Activated CD8-positive, alpha-beta memory T cell treated with anti-CD3 and anti-CD28 coated beads for 4 hours (primary cell): ENCODE results near the gene GPC3.
"Not testable (repeated sequence)": the region's sequence is repeated elsewhere in the genome, so short reads cannot be mapped to it uniquely, and the experiment has no call there.

Experiments
- DNase-seq, 2 donors: peaks; one replicate each; pipeline ENCODE4 v3.0.0-alpha.2; 2020; ENCODE audit warnings: low read depth in 2 of 2

The GPC3 gene

GRCh38 chrX:133888084-133888483 lies 97.3 kb downstream of the GPC3 start:
- not testable (repeated sequence) for DNase-seq

DNA sequence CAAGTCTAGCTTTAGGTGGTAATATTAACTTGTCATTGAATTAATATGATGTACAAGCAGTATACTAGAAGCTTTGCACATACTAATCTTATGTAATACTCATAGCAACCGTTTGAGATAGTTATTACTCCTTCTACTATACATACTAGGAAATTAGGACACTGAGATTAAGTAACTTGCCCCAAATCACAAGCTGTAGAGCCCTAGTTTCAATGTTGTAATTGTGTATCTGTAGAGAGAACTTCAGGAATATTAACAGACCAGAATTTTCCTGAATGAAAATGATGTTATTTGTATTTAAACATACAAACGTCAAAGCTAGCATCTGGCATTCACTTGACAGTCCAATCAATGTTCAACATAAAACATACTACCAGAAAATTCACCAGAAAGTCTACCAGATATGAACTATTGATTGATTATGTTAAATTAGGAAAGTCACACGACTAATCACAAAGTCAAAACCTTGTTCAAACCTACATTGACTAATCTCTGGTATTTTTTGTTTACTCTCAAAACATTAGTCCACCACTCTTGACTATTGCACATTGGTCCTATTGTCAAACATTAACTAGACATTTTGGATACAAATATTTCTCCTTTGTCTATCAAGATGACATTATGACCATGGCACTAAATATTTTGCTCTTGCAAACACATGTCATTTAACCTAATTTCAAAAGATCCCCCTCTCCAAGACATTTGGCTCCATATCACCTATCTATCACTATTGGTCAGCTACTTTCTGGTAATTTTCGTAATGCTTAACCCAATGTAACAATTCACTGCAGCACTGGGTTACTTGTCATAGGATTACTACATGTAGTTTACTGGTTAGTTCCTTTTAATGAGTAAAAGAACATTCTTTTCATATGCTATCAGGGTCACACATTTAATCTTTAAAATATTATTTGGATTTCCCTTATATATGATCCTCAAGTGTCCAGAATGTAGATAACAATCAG lies 100.7 kb downstream of the GPC3 start:
- DNase-seq = no peak

DNA sequence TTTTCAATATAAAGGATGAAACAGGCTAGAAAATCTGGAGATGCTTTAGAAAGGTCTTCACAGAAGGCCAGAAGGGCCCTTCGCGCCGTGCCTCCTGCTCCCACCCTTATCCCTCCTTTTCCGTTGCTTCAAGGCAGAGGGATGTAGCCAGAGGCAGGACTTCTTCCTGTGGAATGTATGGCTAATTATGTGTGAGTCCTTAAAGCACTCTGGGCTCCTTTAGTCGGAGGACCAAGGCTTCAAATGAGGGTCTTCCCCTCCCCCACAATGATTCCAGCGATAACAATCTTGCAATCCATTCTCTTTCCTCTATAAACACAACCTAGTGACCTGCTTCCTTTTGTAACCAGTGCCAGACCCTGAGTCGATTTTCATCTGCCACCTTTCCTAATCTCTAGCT lies 103.5 kb downstream of the GPC3 start:
- no peak for DNase-seq

GRCh38 chrX:133881007-133881406 lies 104.4 kb downstream of the GPC3 start:
- DNase-seq = no peak

GRCh38 chrX:133880032-133880443 lies 105.4 kb downstream of the GPC3 start:
- no peak for DNase-seq

GRCh38 chrX:133878710-133879109 lies 106.7 kb downstream of the GPC3 start:
- no peak for DNase-seq

- DNase-seq = no peak
Measured at GRCh38 chrX:133876646-133877045, 108.7 kb downstream of the GPC3 start.

DNA sequence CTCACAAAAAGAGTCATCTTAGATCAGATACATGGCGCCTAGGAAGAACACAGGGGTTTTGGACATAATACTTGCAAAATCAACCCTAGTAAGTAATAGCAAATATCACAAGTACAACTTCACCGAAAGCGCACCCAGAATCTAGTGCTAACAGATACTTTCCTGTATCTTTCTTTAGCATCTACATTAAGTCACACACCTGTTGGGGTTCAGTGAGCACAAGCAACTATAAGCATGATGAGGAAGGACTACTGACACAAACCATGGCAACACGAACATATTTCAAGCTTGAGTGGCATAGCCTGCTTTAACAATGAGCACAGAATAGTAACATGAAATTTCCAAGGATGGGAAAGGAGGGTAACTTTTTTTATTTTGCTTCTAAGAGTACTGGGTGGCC lies 116.1 kb downstream of the GPC3 start:
- DNase-seq = no peak

GRCh38 chrX:133868682-133869081 lies 116.7 kb downstream of the GPC3 start:
- no peak for DNase-seq

- no peak for DNase-seq
Measured at GRCh38 chrX:133868250-133868649, 117.1 kb downstream of the GPC3 start.

- no peak for DNase-seq
Measured at GRCh38 chrX:133865761-133866471, 119.5 kb downstream of the GPC3 start.

DNA sequence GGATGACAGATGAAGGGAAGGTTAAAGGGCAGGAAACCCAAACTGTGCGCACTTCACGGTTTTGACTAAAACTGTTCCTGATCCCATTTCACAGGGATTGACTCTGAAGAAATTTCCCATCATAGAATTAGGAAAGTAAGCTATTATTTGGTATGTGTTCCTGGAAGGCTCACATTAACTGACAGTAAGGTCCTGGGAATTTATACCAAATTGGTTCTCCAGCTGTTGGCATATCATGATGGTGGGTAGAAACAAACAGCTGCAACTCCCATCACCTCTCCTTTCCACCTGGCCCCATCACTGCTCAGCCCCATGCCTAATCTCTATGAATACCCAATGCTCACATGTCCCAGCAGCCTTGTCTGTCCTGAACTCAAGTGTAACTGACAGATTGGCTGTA lies 121.2 kb downstream of the GPC3 start:
- DNase-seq = no peak

DNA sequence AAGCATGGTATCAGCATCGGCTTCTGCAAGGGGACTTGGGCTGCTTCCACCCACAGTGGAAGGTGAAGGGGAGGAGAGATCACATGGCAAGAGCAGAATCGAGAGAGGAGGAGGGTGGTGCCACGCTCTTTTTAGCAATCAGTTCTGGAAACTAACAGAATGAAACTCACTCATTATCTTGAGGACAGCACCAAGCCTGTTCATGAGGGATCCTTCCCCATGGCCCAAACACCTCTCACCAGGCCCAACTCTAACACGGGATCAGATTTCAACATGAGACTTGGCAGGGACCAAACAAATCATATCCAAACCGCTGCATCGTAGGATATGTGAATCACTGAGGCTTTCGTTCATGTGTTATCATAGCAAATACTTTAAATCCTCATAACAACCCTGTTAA lies 125.5 kb downstream of the GPC3 start:
- no peak for DNase-seq

DNA sequence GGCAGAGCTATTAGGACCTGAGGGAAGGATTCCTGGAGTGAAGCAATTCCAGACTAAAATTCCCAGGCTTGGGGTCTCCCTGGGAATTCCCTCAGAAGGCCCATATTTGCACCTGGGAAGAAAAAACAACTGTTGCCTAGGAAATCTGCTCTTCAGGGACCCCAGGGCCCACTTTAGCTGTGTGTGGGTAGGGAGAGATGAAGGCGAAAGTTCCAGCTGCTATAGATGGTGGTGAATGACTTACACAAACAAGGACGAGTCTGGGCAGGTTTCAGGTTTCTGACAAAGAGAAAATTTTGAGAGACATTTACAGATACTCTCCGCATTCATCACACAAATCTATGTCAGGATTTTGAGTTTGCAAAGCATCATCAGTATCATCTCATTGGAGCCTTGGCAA lies 126.1 kb downstream of the GPC3 start:
- no peak for DNase-seq

GRCh38 chrX:133857640-133858269 lies 127.6 kb downstream of the GPC3 start:
- no peak for DNase-seq

DNA sequence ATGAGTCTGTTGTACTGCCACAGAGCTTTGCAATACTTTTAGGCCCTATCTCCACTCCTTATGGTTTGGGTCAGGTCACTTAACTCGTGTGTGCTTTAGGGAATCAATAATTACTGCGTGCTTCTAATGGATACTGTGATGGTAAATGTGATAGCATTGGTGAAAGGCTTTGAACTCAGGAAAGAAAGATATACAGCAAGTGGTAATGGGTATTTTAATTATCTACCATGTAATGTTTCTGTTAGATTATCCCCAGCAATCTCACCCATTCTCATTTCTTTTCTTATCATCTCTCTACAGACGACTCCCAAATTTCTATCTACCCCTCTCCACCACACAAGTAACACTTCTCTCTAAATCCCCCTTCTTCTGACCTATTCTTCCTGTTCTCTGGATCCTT lies 128.6 kb downstream of the GPC3 start:
- no peak for DNase-seq

- DNase-seq = no peak
Measured at GRCh38 chrX:133854290-133854689, 131.1 kb downstream of the GPC3 start.

- DNase-seq = no peak
Measured at GRCh38 chrX:133852837-133853356, 132.5 kb downstream of the GPC3 start.

- no peak for DNase-seq
Measured at GRCh38 chrX:133852401-133852800, 133.0 kb downstream of the GPC3 start.

DNA sequence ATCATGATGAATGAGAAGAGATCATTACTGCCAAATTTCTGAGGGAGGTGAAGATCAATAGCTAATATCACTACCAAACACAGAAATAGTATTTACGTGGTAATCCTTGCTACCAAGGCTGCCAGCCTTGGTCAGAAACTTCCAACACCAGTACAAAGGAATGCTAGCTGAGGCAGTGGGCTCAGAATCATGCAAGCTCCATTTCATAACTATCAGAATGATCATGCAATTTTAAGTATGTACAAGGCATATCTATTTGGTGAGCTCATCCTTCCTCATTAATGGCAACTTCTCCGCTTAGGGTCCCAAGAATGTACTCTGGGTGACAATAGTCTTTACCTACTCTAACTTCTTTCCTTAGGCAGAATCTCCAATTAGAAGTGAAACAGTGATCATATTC lies 135.0 kb downstream of the GPC3 start:
- DNase-seq = no peak

DNA sequence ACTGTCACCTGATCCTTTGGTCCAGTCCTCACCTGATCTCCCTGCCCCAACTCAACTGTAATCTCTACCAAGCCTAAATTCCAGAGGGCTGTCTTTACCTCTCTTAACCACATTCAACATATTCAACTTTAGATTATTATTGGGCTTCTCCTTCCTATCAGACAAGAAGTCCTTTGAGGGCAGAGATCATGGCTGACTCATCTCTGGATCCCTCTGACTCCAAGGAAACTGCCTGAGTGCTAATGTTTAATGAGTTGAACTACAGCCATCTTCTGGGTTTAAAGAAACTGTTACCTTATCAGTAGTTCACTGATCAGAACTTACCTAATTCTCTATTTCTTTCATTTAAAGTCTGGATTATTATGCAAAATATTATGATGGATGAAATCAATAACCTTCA lies 135.7 kb downstream of the GPC3 start:
- no peak for DNase-seq

DNA sequence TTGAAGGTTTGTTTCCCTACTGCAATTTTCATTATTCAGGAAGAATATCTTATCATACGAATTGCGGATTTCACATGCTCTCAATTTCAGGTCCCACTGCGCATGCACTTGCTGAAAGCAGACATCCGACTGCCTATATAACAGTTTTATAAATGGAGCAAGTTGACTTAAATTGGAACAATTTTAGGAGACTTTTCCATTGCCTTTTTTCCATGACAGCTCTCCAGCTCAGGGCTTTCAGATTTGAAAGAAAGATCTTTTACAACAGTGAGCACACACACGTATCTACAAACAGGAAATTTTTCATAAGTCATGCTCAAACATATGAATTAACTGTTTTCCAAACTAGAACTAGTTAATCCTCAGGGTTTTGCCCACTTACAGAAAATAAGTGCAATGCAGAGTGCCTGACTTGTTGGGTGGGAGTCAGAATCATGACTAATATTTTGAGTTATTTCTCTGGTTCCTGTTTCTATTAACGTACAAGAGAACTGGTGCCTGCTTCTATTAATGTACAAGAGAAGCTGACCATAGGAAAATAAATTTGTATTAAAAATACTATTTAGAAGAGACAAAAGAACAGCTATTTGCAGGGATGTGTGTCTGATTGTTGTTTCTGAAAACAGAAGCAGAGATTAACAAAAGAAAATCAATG lies 137.9 kb downstream of the GPC3 start:
- DNase-seq = no peak
